Ammon's horn (tissue), 1 donor: ENCODE results near the gene PNKD.

Experiments
- DNase-seq: peaks from one replicate; pipeline ENCODE4 v3.0.0-alpha.2; 2016; ENCODE audit warnings: low spot score

The PNKD gene

DNA sequence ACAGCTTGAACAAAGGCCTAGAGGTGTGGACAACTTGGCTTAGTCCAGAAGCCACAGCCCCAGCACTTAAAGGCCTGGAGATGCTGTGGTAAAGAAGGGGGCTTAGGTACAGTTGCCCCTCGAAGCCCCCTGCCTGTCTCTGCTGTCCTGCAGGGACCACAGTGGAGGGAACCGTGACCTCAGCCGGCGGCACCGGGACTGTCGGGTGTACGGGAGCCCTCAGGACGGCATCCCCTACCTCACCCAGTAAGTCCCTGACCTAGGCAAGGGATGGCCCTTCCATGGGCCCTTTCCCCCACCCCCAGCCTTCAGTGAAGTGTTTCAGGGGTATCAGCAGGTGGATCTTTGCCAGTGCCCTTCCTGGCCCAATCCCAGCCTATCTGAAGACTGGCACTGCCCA, 71.1 kb downstream of the PNKD start:
- no peak for DNase-seq

- no peak for DNase-seq
These were observed 72.5 kb downstream of the PNKD start for GRCh38 chr2:218342837-218343236.

DNA sequence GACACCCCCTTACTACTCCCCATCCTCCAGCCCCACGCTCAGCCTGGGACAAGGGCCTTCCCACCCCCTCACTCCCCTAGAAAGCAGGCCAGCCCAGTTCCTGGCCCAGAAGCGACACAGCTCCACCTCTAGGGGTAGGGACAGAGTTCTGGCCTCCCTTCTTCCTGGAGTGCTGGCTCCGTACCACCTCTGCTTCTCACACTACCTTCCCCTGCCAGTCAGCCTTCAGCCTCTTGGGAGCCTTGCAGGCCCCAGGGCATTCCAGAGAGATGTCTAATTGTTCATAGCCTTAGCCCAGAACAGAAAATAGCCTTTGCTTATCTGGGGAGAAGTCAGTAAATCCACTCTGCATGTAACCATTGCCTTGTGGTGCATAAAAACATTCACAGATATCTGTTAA, 73.3 kb downstream of the PNKD start:
- no peak for DNase-seq

DNA sequence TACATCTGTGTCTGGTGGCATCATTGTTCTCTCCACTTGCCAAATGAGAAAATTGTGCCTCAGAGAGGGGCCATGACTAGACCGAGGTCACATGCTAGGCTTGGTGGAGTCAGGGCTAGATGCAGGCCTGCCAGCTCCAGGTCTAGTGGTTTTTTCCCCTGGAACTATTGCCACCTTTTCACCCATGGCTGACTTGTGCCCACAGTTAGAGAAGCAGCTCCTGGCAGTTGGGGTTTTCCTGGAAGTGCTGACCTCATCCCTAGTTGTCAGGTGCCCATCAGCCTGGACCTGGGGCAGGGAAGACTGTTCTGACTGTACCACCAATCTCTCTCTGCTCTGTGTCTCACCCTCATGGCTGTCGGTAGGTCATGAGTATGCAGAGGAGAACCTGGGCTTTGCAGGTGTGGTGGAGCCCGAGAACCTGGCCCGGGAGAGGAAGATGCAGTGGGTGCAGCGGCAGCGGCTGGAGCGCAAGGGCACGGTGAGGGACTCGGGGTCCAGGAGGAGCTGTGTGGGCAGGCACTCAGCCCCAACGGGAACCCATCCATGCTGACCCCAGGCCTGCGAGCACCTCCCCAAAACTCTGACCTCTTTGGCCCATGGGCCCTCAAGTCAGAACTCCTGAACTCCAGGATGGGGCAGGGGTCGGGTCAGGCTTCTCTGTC, 73.9 kb downstream of the PNKD start:
- no peak for DNase-seq

DNA sequence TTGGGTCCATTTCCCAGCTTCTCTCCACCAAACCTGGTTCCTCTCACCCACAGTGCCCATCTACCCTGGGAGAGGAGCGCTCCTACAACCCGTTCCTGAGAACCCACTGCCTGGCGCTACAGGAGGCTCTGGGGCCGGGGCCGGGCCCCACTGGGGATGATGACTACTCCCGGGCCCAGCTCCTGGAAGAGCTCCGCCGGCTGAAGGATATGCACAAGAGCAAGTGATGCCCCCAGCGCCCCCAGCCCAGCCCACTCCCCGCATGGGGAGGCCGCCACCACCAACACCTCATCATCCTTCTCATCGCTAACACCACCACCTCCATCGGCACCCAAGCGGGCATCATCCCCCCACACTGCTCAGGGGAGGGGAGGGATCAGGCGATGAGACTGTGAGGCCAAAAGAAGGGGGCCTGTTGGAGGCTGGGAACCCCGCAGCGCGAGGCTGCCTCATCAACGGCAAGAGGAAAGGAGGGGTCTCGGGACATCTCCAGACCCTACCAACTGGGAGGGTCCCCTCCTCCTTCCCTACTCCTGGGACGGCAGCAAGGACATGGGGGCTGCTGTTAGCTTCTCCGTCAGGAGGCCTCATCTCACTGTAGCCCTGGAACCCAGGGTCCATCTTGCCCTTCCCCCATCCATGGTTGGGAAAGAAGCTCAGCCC, 74.6 kb downstream of the PNKD start:
- DNase-seq: no peak

GRCh38 chr2:218345491-218346236, 75.3 kb downstream of the PNKD start:
- no peak for DNase-seq

- DNase-seq: no peak
These were observed 76.9 kb downstream of the PNKD start for GRCh38 chr2:218347172-218347571.

- DNase-seq: no peak
These were observed 83.7 kb downstream of the PNKD start for GRCh38 chr2:218354045-218354444.

- DNase-seq: no peak
These were observed 84.6 kb downstream of the PNKD start for GRCh38 chr2:218354850-218355443.

DNA sequence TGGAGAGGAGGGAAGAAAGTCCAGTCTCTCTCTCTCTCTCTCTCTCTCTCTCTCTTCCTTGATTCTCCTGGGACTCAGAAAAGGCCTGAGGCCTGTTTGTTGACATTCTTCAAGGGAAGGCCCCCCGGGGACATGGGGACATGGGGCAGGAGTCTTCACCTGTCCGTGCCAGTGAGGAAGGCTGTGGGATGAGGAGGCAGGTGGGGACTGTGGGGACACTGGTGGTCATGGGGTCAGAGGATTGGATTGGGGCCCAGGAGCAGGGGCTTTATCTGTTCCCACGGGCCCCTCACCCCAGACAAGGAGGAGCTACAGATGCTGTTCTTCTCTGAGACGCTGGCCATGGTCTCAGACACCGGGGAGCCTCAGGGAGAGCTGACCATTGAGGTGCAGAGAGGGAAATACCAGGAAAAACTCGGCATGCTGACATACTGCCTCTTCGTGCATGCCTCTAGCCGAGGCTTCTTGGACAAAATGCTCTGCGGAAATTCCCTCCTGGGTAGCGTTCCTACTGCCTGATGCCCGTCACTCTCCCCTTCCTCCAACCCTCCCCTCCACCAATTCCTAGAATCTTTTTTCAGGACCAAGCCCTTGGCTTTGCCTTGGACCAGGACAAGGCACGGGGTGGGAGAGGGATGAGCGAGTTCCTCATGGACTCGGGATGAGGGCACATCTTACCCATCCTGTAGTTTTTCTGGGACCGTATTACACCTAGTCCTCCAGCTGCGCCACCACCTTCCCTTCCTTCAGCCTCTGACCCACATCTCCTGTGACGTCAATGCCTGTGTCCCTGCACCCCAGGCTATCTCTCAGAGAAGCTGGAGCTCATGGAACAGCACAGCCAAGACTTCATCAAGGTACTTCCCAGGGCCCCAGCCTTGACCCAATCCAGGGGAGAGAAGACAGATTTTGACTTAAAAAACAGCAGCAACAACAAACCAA, 87.2 kb downstream of the PNKD start:
- DNase-seq: no peak

GRCh38 chr2:218360453-218360852, 90.1 kb downstream of the PNKD start:
- DNase-seq: peak; percentile 55

GRCh38 chr2:218362606-218363005, 92.3 kb downstream of the PNKD start:
- no peak for DNase-seq

DNA sequence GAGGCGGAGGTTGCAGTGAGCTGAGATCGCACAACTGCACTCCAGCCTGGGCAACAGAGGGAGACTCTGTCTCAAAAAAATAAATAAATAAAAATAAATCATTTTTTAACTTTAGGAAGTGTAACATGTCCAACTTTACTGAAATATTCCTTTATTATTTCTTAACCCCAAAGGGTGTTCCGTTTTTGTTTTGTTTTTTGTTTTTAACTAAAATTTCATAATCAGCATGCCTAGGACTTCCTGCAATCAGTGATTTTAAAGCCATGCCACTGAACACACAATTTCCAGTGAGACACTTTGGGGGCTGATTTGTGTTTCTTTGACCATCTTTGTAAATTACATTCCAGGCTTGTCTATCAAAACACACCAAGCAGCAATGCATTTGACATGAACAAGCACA, 93.4 kb downstream of the PNKD start:
- DNase-seq: no peak

DNA sequence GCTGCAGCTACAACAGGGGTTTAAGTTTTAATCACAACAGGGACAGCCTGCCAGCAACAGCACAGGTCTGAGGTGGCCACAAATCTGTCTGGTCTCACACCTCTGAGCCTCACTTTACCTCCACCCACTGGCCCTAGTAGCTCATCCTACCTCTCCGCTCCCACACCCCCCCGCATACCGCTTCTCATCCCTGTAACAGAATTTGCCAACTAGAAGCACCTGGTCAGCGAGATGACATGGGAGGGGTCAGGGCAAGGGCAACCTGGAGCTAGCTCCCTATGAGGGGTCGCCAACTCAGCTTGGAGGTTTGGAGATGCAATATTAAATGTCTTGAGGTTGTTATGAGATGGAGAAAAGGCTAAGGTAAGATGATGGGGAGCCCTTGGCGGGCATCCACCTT, 93.9 kb downstream of the PNKD start:
- DNase-seq: no peak

DNA sequence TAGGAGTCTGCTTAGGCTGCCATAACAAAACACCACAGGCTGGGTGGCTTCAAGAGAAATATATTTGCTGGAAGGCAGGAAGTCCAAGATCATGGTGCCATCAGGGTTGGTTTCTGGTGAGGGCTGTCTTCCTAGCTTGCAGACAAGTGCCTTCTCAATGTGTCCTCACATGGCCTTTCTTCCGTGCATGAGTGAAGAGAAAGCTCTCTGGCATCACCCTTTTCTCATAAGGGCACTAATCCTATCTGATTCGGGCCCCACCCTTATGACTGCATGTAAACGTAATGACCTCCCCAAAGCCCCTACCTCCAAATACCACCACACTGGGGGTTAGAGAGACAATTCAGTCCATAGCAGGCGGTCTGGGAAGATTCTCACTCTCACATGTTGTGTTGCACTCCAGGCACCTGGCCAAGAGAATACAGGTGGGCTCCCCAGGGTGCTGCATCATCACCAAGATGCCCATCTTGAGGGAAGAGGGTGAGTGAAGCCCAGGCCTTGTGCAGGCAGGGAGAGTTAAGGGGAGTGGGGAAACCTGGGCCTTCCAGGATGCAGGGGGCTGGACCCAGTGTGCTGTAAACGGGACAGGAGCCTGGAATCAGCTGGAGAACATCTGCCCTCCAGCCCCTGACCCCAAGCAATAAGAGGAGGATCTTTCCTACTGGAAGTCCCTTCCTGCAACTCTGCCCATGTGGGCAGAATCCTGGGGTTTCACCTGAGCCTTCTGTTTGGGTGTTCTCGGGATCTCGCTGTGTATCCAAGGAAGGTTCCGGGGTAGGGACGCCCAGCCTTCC, 96.5 kb downstream of the PNKD start:
- DNase-seq: no peak

DNA sequence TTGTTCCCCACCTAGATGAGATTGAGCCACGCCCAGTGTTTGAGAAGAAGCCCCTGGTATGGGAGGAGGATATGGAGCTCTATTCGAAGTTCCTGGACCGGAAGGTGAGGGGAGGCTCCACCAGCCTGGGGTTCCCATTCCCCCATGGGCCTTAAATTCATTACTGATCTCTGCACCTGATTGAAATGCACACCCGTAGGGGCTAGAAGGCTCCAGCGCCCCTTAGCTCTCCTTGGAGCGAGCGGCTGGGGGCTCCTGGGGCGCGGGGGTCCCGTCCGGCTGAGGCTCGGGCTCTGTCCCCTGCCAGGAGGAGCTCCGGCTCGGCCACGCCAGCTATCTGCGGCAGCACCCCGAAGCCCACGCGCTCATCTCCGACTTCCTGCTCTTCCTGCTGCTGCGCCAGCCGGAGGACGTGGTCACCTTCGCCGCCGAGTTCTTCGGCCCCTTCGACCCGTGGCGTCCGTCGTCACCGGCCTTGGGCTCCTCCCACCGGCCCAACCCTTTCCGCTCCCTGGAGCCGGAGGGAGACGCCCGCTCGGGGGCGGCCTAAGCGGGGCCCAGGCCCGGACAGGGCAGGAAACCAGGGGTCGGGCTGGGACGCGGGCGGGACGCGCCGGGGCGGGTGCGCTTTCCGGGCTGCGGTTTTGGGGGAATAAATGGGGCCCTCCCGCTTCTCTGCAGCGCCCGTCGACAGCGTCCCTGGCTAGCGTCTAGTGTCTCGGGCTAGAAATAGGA, 97.3 kb downstream of the PNKD start:
- DNase-seq: peak; percentile 84

- DNase-seq: no peak
These were observed 97.8 kb downstream of the PNKD start for GRCh38 chr2:218368150-218368528.

DNA sequence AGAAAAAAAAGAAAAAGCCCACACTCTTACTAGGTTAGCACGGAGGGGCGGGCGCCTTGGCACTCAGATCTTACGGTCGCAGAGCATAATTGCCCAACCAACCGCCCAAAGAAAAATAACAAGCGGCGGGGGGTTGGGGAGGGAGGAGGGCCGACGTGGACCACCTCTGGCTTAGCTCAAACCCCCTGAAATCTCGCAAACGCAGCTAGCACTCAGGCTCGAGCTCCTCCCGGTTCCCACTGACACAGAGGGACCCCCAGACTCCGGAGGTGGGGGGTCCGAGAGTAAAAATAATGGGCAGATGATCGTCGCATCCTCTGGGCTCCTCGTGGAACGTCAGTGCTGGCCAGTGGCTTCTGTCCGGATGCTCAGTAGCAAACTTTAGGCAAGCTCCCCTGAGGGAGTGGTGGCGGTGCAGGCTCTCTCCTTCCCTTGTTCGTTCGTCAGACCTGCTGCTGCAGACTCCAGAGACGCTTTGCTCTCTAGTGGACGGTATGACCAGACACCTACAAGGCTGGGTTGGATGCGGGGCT, 98.4 kb downstream of the PNKD start:
- no peak for DNase-seq

- DNase-seq: no peak
These were observed 99.0 kb downstream of the PNKD start for GRCh38 chr2:218369330-218369729.
